Right lobe of liver (tissue), 6 donors: Measurements from ENCODE around the gene RPUSD3. TPM values are rescaled to one million over a fixed set of nuclear protein-coding genes. Genes with fewer than 3 reads are reported as not detected.

Source experiments
- ATAC-seq, 4 donors: fragments of 200-7000 bp; cut with Tn5 transposase; one replicate each; pipeline ENCODE4 v1.9.1; 2020; ENCODE audit warnings: mild to moderate bottlenecking in 4 of 4, moderate library complexity in 4 of 4
- DNase-seq, 3 donors: peaks; one replicate each; pipeline ENCODE4 v3.0.0-alpha.2; 2020
- H3K27ac ChIP-seq, 3 donors: fragments of 200-600 bp; one replicate each; pipeline ENCODE4 v1.8.0; 2022
- H3K27me3 ChIP-seq, 2 donors: fragments of 200-600 bp; one replicate each; pipeline ENCODE4 v1.8.0; 2022
- H3K36me3 ChIP-seq, 4 donors: fragments of 200-600 bp; sonication (generic) in 1 of 4; one replicate each; pipeline versions ENCODE4 v1.5.1 to v1.8.0; 2017 to 2022; ENCODE audit warnings: control low read depth in 1 of 4
- H3K4me1 ChIP-seq, 4 donors: fragments of 200-600 bp; sonication (generic) in 1 of 4; one replicate each; pipeline versions ENCODE4 v1.5.1 to v1.8.0; 2017 to 2022; ENCODE audit warnings: control low read depth in 1 of 4
- H3K4me3 ChIP-seq, 3 donors: fragments of 200-600 bp; one replicate each; pipeline ENCODE4 v1.8.0; 2022
- H3K9me3 ChIP-seq, 4 donors: fragments of 200-600 bp; sonication (generic) in 1 of 4; one replicate each; pipeline versions ENCODE4 v1.5.1 to v1.8.0; 2017 to 2022; ENCODE audit warnings: control low read depth in 1 of 4
- POLR2A ChIP-seq: fragments of 450-650 bp; IDR thresholded peaks from one replicate; pipeline ENCODE4 v1.6.1; 2017; ENCODE audit warnings: antibody characterized with exemption, mild to moderate bottlenecking
- WGBS: methylation state at CpG from one replicate; pipeline ENCODE4 v1.1.6; 2018; ENCODE audit warnings: low coverage, low lambda C conversion rate; ENCODE audit not compliant: insufficient coverage; ENCODE audit errors: missing lambda C conversion rate; 5-methylcytosine and 5-hydroxymethylcytosine counted together
- intact Hi-C, 2 donors: fragments of 100-400 bp; cut with DNase I; formaldehyde crosslinking; loops; one replicate each; pipeline versions ENCODE4 v1.11.2 to v1.14.1; 2022
- total RNA-seq, 6 experiments: library from RNA; depleted of rRNA in 2 of 6; stranded (reverse); fragments of >200 nt in 2 of 6; fragmentation: NEBNext Ultra II Directional in 3 of 6; extraction: Animal tissue kit (Norgen Biotek cat#: 25700) in 3 of 6; gene quantifications; one replicate each; pipeline versions ENCODE4 v1.1.0 to v1.2.4, GENCODE V29; 2016 to 2023
- TF ChIP-seq, protein P1 (sequence below), 4 donors: fragments of 200-600 bp in 3 of 4; fragments of 450-650 bp in 1 of 4; IDR thresholded peaks; one replicate each; pipeline versions ENCODE4 v1.5.1 to v1.8.0; 2016 to 2022; ENCODE audit warnings: antibody characterized with exemption in 4 of 4, mild to moderate bottlenecking in 2 of 4
- donor health status: DM: no; HTN: yes; CAD: no.
- donor health status: DM: no; HTN: no; CAD: no.
- donor health status: DM: no; HTN: no; CAD: no.
- donor health status: DM: no; HTN: yes; CAD: no.
- donor health status: DM: no; HTN: yes; CAD: no.

Gene RPUSD3
- total RNA-seq, 6 experiments from 2014 or later: 15.8 to 34.6 (median 22.4) TPM

DNA sequence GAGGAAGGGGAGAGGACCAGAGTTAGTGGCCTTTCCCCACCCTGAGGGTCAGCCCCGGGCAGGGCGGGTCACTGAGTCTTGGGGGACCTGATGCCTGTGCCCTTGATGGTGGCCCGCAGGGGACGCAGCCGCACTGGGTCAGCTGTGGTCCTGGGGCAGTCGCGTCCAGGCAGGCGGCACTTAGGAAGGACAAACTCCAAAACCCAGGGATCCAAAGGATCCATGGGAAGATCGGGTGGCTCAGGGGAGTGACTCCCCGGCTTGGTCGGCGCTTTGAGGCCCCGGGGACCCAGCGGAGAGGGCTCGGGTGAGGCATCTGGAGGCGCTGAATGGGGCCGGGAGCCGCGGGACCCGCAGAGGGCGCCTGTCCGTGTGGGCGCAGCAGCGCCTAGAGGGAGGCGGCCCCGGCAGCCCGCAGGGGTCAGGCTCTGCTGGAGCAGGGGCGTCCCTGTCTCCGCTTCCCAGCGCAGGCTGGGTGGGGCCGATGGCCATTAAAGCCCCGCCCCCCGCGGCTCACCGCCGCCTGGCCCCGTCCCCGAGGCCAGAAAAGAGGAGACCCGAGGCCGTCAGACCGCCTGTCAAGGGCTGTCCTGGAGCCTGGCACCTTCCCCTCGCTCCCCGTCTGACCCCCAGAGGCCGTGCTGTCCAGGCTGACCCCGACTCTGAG is 18.7 kb upstream of the RPUSD3 start:
- WGBS: 20% methylated on average over 8 of the region's 45 CpGs
- peak; percentile 71 to 79 (median 74) for DNase-seq
- Histone ChIP-seq H3K4me1 (no peaks in the 10 kb centered on the region), H3K9me3 (no peaks in the 10 kb centered on the region), H3K27ac (no peak overlapping the region), H3K4me3 (peak overlapping the region; percentile 44 to 54 (median 46)), H3K27me3 (no peaks in the 10 kb centered on the region), H3K36me3 (no peaks in the 10 kb centered on the region)
- peak; percentile 93 to 99 (median 94) for ATAC-seq
- intact Hi-C loops: no loop called here
- TF ChIP-seq POLR2A: no peak
- TF ChIP-seq, protein P1, sequence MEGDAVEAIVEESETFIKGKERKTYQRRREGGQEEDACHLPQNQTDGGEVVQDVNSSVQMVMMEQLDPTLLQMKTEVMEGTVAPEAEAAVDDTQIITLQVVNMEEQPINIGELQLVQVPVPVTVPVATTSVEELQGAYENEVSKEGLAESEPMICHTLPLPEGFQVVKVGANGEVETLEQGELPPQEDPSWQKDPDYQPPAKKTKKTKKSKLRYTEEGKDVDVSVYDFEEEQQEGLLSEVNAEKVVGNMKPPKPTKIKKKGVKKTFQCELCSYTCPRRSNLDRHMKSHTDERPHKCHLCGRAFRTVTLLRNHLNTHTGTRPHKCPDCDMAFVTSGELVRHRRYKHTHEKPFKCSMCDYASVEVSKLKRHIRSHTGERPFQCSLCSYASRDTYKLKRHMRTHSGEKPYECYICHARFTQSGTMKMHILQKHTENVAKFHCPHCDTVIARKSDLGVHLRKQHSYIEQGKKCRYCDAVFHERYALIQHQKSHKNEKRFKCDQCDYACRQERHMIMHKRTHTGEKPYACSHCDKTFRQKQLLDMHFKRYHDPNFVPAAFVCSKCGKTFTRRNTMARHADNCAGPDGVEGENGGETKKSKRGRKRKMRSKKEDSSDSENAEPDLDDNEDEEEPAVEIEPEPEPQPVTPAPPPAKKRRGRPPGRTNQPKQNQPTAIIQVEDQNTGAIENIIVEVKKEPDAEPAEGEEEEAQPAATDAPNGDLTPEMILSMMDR (IDR thresholded peaks at IDR 0.05): peak; percentile 43 to 67 (median 54)

DNA sequence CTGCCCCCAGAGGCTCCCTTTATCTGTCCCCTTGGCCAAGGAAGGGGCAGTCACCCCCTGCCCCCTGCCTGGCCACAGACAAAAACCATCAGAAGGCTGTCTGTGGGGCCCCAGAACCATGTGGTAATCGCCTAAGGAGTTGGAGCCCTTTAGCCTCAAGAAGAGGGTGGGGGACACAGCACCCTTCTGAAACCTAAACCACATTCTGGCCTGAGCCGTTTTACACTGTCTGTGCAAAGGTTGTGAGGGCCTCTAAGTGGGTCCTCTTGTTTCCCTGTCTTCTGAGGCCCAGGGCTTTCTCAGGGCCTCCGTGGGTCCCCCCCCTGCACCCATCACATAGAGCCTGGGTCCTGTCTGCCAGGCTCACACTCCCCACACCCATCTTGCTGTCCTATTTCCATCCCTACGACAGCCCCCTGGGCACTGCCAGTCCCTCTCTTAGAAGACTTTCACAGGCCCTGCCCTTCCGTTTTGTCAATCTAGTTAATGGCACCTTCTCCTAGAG is 17.9 kb upstream of the RPUSD3 start:
- H3K36me3 ChIP-seq: no peaks in the 10 kb centered on the region
- ATAC-seq: no peak
- H3K4me3 ChIP-seq: no peak overlapping the region
- H3K4me1 ChIP-seq: no peaks in the 10 kb centered on the region
- no peak for TF ChIP-seq POLR2A
- TF ChIP-seq, protein P1 (IDR thresholded peaks at IDR 0.05): no peak
- no peaks in the 10 kb centered on the region for H3K27me3 ChIP-seq
- DNase-seq: no peak
- H3K27ac ChIP-seq: no peak overlapping the region
- no peaks in the 10 kb centered on the region for H3K9me3 ChIP-seq
- intact Hi-C loops: no loop called here
- 82% methylated on average over 3 of the region's 5 CpGs for WGBS

DNA sequence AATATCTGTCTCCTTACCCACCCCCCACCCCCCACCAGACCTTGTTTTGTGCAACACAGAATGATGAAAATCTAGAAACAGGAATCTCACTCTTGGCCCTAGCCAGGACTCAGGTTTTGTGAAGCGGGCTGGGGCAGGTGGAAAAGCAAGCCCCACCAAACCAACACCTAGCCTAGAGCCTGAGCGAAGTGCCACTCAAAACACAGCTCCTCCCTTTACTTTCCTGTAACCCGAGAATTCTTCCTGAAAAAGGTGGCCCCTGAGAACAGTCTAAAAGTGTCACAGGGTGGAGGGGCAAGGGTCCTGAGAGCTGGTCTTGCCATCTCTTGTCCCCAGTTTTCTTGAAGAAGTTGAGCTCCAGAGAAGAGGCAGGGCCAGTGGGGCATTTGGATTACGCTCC is 17.4 kb upstream of the RPUSD3 start:
- WGBS: 87% methylated on average over 3 of the region's 4 CpGs
- DNase-seq (no peak), ATAC-seq (no peak)
- no peaks in the 10 kb centered on the region for H3K27me3 ChIP-seq
- no peaks in the 10 kb centered on the region for H3K36me3 ChIP-seq
- H3K27ac ChIP-seq: no peak overlapping the region
- no peaks in the 10 kb centered on the region for H3K4me1 ChIP-seq
- TF ChIP-seq, protein P1 (IDR thresholded peaks at IDR 0.05): no peak
- TF ChIP-seq POLR2A: no peak
- H3K9me3 ChIP-seq: no peaks in the 10 kb centered on the region
- H3K4me3 ChIP-seq: no peak overlapping the region
- intact Hi-C loops: no loop called here

DNA sequence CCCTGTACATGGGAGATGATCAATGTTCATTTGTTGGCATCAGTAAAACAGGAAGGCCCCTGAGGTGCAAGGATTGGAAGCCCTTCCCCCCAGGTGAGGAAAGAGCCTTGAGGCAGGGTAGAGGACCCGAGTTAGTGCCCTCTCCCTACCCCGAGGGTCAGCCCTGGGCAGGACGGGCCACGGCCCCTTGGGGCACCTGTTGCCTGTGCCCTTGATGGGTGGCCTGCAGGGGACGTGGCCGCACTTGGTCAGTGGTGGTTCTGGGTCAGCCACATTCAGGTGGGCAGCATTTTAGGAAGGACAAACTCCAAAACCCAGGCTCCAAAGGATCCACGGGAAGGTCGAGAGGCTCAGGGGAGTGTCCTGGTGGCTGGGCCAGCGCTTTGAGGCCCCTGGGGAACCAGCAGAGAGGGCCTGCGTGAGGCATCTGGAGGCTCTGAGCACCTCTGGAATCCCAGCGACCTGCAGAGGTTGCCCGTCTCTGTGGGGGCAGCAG is 15.8 kb upstream of the RPUSD3 start:
- Histone ChIP-seq H3K4me1 (no peaks in the 10 kb centered on the region), H3K9me3 (no peaks in the 10 kb centered on the region), H3K36me3 (no peaks in the 10 kb centered on the region), H3K27ac (no peak overlapping the region), H3K27me3 (no peaks in the 10 kb centered on the region), H3K4me3 (no peak overlapping the region)
- TF ChIP-seq, protein P1 (IDR thresholded peaks at IDR 0.05): no peak
- no peak for DNase-seq
- no peak for ATAC-seq
- WGBS: 80% methylated on average over 6 of the region's 12 CpGs
- intact Hi-C loops: loop anchor here in 1 of 2 donors (10.0 kb wide), 1 partner anchor 65 kb away; no protein-coding TSS in a partner anchor
